NCI-H82 treated with DMSO at 0.1 percent for 48 hours (cell line): ENCODE data around the gene IRGQ.
"Not testable (repeated sequence)": the region's sequence is repeated elsewhere in the genome, so short reads cannot be mapped to it uniquely, and the experiment has no call there.

Source experiments
- DNase-seq: peaks from one replicate; lab custom pipeline; 2025; ENCODE audit not compliant: unreplicated experiment; lab: John Stamatoyannopoulos, UW

Gene IRGQ

DNA sequence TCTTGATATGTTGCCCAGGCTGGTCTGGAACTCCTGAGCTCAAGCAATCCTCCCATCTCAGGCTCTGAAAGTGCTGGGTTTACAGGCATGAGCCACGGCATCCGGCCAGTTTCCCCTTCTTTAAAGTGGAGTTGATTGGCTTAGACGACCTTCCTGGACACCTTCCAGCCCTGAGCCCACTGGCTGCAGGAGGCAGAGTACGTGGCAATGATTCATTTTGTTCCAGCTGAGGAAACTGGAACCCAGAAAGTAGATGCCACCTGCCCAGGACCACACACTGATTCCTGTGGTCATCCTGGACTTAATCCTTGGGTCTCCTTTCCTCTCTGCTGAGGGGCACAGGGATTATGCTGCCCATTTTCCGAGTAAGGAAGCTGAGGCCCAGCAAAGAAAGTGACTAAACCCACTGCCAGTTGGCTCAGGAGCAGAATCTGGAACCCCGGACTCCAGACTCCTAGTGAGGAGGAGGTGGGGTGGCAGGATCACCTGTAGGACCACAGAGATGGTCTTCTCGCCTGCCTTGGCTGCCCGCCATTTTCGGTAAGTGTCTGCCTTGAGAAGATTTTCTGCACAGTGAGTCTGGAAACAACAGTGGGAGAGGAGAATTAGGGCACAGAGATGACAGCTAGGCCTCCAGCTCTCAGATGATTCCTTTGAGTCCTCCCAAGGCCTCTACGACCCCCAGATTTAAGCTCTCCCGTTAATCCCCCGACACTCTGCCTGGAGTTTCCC is 21.3 kb downstream of the IRGQ start:
- DNase-seq: peak; percentile 33

DNA sequence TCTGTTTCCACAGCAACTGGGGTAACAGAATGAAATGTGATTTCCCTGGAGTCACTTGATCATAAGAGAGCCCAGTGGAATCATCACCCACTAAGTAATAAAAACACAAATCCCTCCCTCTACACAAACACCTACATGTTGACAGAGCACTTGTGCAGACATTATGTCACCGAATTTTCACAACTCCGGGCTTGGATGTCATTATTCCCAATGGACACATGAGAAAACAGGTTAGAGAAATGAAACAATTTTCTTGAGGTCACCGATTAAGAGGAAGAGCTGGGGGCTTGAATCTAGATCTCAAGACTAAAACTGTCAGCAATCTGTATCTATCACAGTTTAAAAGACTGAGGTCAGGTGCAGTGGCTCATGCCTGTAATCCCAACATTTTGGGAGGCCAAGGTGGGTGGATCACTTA is 23.8 kb downstream of the IRGQ start:
- no peak for DNase-seq

DNA sequence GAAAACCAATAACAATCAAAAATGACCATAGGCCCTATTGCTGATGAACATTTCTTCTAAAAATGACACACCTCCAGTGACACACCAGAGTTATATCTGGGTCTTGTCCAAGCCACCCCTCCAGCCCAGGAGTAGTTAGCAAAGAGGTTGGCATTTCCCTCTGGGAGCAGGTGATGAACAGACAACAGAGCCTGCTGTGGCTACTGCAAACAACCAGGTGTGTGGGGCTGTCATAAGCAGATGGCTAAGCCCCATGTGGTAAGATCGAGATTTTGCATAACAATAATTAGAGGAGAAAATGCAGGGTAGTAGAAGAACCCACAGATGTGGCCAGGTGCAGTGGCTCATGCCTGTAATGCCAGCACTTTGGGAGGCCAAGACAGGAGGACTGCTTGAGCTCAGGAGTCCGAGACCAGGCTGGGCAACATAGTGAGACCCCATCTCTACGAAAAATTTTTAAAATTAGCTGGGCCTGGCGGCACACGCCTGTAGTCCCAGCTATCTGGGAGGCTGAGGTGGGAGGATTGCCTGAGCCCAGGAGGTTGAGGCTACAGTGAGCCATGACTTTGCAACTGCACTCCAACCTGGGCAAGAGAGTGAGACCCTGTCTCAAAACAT is 25.7 kb downstream of the IRGQ start:
- DNase-seq: no peak

DNA sequence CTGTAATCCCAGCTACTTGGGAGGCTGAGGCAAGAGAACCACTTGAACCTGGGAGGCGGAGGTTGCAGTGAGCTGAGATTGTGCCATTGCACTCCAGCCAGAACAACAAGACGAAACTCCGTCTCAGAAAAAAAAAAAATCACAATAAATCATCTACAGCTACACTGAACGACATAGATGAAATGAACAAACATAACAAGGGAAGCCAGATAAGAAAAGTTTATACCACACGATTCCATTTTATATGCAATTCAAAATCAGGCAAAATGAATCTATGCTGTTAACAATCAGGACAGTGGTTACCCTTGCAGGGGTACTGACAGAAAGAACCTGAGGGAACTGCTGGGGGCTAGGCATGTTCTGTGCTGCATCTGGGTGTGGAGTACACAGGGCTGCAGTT is 26.3 kb downstream of the IRGQ start:
- no peak for DNase-seq

DNA sequence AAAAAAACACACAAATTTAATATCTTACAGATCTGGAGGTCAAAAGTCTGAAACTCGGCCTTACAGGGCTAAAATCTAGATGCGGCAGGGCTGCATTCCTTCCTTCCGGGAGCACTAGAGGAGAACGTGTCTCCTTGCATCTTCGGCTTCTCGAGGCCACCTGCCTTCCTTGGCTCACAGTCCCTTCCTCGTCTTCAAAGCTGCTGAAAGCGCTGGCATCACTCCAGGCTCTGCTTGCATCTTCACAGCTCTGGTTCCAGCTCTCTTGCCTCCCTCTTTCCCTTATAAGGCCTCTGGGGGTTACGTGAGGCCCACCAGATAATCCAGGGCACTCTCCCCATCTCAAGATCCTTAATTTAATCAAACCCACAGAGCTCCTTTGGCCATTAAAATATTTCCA is 31.1 kb downstream of the IRGQ start:
- DNase-seq: no peak

DNA sequence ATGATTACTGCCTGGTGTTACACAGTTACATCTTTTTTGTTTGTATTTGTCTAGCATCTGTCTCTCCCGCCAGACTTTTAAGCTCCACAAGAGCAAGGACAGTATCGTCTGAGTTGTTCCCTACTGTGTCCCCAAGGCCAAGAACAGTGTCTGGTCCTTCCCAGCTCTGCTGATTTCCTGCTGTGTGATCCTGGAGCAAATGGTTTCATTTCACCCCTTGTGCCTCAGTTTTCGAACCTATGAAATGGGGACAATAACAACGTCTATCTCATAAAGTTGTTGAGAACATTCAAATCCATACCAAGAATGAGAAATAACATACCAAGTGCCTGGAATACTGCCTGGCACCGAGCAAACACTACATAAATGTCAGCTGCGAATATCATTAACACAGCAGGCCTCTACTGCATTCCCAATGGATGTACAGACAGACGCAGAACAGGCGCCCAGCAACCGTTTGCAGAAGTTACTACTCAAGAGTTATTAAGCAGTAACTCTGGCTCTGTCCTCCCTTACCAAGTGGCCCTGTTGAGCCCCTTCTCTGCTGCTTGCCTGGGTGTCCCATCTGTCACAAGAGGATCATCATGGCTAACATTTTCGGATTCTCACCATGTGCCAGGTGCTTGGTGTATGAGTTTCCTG is 32.0 kb downstream of the IRGQ start:
- DNase-seq: no peak

DNA sequence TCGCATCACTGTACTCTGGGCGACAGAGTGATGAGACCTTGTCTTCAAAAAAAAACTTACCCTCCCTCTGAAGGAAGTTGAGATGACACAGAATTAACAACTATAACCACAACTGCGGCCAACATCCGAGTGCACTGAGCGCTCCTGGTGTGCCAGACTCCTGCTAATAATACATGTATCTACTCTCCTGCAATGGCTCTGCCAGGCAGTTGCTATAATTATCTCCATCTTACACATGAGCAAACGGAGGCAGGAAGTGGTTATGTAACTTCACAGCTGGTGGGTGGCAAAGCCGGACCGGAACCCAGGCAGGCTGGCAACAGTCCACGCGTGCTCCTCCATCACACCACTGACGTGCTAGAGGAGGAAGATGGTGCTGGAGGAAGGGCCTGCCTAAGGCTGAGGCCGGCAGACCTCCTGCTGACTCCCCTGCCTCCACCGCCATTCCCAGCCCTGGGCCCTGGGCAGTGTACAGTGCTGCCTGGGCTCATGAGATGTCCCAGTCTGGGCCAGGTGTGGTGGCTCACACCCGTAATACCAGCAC is 33.2 kb downstream of the IRGQ start:
- no peak for DNase-seq

DNA sequence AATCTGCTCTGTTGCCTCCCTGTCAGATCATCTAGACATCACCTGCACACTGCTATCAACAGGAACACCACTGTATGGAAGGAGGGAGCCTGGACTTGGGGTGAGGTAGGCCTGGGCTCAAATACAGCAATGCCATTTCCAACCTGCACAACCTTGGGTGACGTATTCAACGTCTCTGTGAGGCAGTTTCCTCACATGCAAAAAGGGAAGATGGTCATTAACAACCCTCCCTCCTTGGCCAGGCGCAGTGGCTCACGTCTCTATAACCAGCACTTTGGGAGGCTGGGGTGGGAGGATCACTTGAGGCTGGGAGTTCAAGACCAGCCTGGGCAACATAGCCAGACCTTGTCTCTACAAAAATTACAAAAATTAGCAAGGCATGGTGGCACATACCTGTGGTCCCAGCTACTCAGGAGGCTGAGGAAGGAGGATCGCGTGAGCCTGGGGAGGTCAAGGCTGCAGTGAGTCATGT is 33.7 kb downstream of the IRGQ start:
- DNase-seq: no peak

DNA sequence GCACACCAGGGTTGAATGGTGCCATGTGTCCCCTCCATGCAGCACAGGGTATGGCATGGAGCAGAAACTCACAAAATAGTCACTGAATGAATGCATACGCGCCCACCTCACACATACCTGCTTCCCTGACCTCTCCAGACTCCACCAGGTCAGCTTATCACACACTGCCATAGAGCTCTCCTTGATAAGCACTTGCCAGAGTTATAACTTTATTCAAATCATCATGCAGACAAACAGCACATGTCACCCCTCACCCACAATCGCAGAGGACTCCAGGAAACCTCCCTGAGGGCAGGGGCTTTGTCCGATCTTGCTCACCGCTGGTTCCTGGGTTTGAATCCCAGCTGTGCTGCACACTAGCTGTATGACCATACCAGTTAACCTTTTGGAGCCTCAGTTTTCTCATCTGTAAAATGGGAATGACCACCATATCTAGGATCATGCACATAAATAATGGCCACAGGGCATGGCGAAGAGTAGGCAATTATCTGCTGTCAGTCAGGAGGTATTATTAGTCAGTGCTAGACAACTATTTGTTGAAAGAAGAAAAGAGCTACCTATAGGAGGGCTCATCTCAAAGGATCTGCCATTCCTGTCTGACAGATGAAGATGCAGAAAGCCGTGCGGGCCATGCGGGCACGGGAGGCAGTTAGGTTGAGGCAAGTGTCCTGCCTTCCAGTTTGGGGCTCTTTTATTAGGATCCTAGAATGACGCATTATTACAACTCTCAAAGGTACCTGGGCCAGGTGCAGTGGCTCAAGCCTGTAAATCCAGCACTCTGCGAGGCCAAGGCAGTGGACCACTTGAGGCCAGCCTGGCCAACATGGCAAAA is 34.6 kb downstream of the IRGQ start:
- DNase-seq: no peak

DNA sequence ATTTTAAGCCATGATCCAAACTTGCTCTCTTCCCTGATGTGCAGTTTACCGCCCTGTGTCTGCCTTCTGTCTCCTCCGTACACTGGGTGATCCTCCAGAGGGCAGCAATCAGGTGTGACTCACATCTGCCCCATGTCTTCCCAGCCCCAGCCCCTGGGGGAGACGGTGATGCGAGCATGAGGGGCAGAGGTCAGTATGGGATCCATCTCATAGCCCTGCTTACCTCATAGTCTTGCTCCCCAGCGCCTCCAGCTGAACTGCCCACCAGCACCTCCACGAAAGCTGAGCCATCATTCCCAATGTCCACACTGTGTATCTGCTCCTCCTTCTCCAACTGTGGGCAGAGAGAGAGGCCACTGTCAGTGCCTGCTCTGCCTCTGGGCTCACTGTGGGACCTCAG is 35.2 kb downstream of the IRGQ start:
- no peak for DNase-seq

DNA sequence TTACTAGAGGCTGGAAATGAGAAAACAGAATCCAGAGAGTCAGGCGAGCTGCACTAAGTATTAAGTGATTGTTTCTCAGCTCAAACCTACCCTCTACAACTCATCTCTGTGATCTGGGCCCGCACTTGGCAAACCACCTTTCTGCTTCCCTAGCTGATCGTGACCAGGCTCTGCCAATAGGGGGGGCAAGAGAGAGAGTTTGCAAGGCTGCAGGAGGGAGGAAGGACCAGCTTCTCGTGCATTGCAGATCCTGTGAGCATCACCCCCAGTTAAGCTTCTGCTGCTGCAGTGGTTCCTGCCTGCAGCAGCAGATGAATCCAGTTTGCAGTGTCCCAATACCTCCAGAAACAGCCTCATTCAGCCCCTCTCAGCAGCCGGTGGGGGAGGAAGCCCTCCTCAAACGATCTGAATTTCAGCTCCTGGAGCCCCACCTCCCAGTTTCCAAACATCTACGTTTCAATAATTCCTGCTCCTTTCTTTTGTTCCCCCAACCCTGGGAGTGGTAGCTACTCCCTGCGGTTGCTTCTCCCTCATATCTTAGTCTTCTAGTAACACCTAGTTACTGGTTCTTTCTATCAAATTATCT is 40.7 kb downstream of the IRGQ start:
- peak; percentile 51 for DNase-seq

DNA sequence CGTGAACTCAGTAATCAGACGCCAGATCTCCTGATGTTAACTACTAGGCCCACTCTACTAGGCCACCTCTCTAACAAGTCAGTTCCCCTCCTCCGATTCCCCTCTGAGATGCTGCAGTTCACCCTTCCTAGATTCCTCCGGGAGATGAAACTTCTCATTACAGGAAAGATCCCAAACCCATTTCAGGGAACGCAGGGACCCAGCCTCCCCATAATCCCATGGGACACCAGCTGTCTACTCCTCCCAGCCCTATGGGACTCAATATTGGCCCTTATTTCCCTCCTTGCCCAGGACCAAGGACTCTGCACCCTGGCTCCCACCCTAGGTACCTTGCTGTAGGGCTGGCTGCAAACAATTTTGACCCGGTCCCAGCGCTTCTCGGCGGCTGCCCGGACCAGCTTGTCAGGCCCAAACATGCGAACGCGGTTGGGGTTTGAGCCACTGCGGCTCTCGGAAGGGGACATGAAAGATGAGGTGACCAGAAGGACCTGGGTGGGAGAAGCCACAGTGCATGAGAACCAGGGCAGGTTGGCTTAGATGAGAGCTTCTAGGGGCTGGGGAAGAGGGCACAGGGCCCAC is 41.5 kb downstream of the IRGQ start:
- no peak for DNase-seq

DNA sequence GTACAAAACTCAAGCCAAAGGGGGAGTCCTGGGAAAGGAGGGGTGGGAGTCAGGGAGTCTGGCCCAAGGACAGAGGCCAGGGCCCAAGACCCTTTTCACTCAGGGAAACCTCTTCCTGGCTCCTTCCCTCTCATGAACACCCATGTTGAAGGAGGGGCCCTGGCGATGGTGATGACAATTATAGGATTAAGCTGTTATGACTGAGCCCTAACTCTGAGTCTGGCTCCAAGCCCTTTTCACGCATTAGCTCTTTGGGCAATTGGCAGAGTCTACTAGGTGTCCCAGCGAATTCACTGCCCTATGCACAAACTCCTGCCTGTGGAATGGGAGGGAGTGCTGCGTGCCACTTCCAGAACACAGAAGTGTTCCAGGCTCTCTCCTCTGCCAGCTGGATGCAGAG is 42.3 kb downstream of the IRGQ start:
- DNase-seq: peak; percentile 80

DNA sequence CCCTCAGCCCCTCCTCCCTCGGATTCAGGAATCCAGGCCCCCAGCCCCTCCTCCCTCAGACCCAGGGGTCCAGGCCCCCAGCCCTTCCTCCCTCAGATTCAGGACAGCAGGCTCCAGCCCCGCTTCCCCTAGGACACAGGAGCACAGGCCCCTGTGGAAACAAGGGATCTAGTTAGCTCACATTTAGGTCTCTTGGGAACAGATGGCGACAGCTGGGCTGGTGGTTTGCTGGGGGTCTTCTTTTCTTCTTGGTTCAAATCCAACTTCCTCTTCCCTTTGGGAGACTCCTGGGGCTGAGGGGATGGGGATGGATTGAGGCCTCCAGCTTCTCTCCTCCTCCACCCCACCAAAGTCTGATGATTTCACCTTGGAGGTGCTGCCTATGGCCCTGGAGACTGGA is 43.3 kb downstream of the IRGQ start:
- DNase-seq: peak; percentile 84

DNA sequence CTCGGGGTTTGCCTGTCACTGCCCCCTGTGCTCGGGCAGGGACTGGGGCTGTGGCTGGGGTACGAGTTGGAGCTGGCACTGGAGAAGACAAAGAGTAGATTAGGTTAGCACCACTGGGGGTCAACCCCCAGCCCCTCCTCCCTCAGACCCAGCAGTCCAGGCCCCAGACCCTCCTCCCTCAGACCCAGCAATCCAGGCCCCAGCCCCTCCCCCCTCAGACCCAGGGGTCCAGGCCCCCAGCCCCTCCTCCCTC is 43.8 kb downstream of the IRGQ start:
- DNase-seq: no peak

DNA sequence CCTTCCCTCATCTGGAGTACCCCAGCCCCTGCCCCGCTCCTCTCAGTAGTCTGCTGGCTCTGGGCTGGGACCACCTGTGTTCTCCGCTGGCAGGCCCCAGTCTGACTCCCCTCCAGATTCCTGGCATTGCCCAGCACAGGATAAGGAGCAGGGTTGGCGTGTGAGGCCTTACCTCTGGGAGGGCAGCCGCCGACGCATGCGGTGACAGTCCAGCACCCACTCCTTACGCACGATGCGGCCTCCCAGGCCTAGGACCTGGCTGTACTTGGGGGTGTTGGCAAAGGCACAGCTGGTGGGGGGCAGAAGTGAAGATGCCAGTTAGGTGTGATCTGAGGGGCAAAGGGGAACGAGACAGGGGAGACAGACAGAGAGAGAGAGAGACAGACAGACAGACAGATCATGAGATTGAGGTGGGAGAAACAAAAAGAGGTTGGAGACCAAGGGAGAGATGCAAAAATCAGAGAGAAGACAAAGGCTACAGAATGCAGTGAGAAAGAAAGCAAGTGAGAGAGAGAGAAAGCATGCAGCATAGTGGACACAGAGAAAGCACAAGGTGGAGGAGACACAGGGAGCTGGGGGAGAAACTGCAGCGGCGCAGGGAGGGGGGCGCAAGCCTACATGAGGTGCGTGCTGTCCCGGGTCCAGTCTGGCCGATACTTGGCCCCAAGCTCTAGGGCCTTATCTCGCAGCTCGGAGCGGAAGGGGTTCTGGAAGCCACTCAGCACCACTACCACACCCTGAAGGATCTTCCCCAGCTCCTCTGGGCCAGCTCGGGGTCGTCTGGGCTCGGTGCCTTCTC is 44.3 kb downstream of the IRGQ start:
- no peak for DNase-seq

DNA sequence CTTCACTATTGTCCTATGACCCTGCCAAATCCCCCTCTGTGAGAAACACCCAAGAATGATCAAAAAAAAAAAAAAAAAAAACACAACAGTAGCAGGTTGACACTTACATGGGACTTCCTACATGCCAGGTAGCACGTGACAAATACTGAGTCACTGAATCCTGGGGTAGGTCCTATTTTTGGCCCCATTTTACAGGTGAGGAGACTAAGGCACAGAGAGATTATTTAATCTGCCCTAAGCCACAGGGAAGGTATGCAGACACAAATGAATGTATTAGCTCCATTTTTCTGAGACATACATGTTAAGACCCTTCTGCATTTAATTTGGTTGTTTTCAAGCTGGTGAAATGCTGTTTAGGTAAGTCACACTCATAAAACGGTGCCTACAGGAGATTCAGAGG is 47.2 kb downstream of the IRGQ start:
- no peak for DNase-seq

DNA sequence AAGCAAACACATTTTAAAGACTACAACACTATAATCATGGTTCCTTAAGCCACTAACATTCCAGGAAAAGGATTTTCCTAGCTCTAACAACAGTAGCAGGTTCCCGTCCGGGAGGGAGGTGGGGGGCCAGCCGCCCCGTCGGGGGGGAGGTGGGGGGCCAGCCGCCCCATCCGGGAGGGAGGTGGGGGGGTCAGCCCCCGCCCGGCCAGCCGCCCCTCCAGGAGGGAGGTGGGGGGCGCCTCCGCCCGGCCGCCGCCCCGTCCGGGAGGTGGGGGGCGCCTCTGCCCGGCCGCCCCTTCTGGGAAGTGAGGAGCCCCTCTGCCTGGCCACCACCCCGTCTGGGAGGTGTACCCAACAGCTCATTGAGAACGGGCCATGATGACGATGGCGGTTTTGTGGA is 48.0 kb downstream of the IRGQ start:
- not testable (repeated sequence) for DNase-seq

DNA sequence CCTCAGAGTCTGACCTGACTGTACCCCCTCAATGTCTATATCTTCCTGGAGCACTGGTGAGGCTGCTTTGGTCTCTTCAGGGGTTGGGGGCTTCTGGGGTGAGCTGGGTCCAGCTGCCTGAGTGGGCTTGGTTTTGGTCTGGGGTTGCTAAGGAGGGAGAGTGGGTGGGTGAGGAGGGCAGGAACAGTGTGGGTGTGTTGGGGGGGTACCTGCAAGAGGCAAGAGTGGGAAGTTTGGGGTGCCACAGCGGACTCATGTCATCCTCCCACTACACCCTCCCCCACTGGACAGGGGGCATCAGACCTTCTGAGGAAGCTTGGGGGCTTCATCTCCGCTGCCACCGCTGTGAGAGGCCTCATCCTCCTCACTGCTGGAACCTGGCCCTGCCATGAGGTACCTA is 49.4 kb downstream of the IRGQ start:
- no peak for DNase-seq

DNA sequence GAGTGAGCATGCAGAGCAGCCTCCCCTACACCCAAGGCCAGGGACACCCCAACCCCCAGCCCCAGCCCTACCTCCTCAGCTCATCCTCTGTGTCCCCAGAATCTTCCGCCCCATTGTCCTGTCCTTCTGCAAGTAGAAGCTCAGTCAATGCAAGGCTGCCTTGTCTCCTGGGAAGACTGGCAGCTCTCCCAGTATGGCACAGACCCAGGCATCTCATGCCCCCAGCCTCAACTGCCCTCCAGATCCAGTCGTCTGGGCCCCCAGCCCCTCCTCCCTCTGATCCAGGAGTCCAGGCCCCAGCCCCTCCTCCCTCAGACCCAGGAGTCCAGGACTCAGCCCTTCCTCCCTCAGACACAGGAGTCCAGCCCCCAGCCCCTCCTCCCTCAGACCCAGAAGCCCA is 50.0 kb downstream of the IRGQ start:
- DNase-seq: no peak
